ENCODE data around the gene TMEM132C. TPM values are rescaled to one million over a fixed set of nuclear protein-coding genes. Genes with fewer than 3 reads are reported as not detected.

Gene TMEM132C
- total and polyA plus RNA-seq, 2 of the 13 experiments (the other 11 are each of a cell fraction or from before 2014, with no cell fraction given), result not detected

DNA sequence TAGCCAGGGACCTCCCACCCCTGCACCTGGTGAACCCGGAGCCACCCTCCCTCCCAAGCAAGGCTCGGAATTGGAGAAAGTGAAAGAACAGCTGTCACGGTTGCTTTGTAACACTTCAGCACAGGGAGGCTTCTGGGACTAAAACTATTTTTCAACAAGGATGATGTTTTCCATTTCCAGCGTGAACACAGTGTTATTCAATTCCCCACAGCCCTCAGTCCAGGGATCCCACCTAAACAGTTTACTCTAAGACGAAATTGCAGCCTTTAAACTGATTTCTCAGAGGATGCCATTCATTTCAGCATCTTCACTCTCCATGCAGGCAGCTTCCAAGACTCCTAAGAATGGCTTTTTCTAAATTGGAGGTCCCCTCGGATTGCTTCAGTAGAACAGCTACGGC is 327.6 kb downstream of the TMEM132C start:
- no TSS peak for BruUV-seq (replicated peaks)
- H3K4me1 ChIP-seq (ENCODE audit: insufficient read depth, low read length), result no peaks in the 10 kb centered on the region
- CTCF ChIA-PET (ENCODE audit: low intra/inter-chr PET ratio, low total read pairs), result no interaction called here
- no peaks in the 10 kb centered on the region for H3K9me3 ChIP-seq (ENCODE audit: low read length)
- intact Hi-C loops (cut with micrococcal nuclease; ENCODE audit: unreplicated experiment) (no loop called here), in situ Hi-C loops (cut with HindIII; ENCODE audit: extremely low pct_ligation_motif_present, low pct_unique_long_range_greater_than_20kb) (no loop called here)
- FAIRE-seq (no peak), DNase-seq (ENCODE audit: low spot score) (no peak), ATAC-seq (no peak)
- H3K9ac ChIP-seq (ENCODE audit: insufficient read depth, low read depth, low read length), result no peak overlapping the region
- WGBS (ENCODE audit: low lambda C conversion rate), result 9% methylated on average over 7 of the region's 7 CpGs
- H3K36me3 ChIP-seq (replicated peaks in 1 of 2; ENCODE audit: control insufficient read depth in 1 of 2, insufficient read depth in 2 of 2, low read length in 2 of 2), result no peaks in the 10 kb centered on the region
- no peak overlapping the region for H3K4me2 ChIP-seq (ENCODE audit: low read depth, low read length)
- no peak overlapping the region for H2AFZ ChIP-seq (ENCODE audit: low read length)
- no peaks in the 10 kb centered on the region for H4K20me1 ChIP-seq (ENCODE audit: insufficient read depth, low read length)
- no peak overlapping the region for H3K4me3 ChIP-seq (replicated peaks in 1 of 3; ENCODE audit: insufficient read depth in 1 of 3, low read depth in 2 of 3, low read length in 3 of 3)
- peaks cover 0 to 3% of the 10 kb centered on the region in 2 experiments; a peak in 1 of 5 replicates for H3K27me3 ChIP-seq (ENCODE audit: control insufficient read depth in 1 of 2, insufficient read depth in 2 of 2, low read length in 2 of 2)
- no peak overlapping the region for H3K27ac ChIP-seq (ENCODE audit: extremely low read length, insufficient read depth, low read length)
- H3K79me2 ChIP-seq (ENCODE audit: insufficient read depth, low read length), result no peaks in the 10 kb centered on the region
- POLR2A ChIA-PET, result no interaction called here
- TF ChIP-seq, protein P1, sequence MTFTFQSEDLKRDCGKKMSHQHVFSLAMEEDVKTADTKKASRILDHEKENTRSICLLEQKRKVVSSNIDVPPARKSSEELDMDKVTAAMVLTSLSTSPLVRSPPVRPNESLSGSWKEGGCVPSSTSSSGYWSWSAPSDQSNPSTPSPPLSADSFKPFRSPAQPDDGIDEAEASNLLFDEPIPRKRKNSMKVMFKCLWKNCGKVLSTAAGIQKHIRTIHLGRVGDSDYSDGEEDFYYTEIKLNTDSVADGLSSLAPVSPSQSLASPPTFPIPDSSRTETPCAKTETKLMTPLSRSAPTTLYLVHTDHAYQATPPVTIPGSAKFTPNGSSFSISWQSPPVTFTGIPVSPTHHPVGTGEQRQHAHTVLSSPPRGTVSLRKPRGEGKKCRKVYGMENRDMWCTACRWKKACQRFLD (CRISPR knock-in tag; IDR thresholded peaks at IDR 0.05; ENCODE audit: borderline replicate concordance), result no peak
- TF ChIP-seq ELF1 (CRISPR knock-in tag; IDR thresholded peaks at IDR 0.05) (no peak), ZNF225 (CRISPR knock-in tag; IDR thresholded peaks at IDR 0.05) (no peak), ZNF562 (CRISPR knock-in tag; IDR thresholded peaks at IDR 0.05; ENCODE audit: borderline replicate concordance) (no peak), CEBPG (CRISPR knock-in tag; IDR thresholded peaks at IDR 0.05) (no peak), ZSCAN12 (CRISPR knock-in tag; IDR thresholded peaks at IDR 0.05) (no peak), TBL1XR1 (IDR thresholded peaks at IDR 0.05; ENCODE audit: borderline replicate concordance, low read length, partially characterized antibody) (no peak), ZBTB40 (IDR thresholded peaks at IDR 0.05) (no peak), ZBTB40 (CRISPR knock-in tag; IDR thresholded peaks at IDR 0.05) (no peak)
- TF ChIP-seq, protein P2, sequence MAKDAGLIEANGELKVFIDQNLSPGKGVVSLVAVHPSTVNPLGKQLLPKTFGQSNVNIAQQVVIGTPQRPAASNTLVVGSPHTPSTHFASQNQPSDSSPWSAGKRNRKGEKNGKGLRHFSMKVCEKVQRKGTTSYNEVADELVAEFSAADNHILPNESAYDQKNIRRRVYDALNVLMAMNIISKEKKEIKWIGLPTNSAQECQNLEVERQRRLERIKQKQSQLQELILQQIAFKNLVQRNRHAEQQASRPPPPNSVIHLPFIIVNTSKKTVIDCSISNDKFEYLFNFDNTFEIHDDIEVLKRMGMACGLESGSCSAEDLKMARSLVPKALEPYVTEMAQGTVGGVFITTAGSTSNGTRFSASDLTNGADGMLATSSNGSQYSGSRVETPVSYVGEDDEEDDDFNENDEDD (CRISPR knock-in tag; IDR thresholded peaks at IDR 0.05; ENCODE audit: borderline replicate concordance), result no peak
